Esophagus squamous epithelium (tissue), 4 donors: ENCODE results near the gene SPON1.

Experiments
- POLR2A ChIP-seq, 4 donors: fragments of 450-650 bp; IDR thresholded peaks; one replicate each; pipeline ENCODE4 v1.6.1; 2017; ENCODE audit warnings: antibody characterized with exemption in 4 of 4, mild to moderate bottlenecking in 4 of 4, moderate library complexity in 3 of 4
- TF ChIP-seq, protein P1 (sequence below), 6 experiments: fragments of 450-650 bp in 4 of 6; fragments of 200-600 bp in 2 of 6; sonication (generic) in 2 of 6; IDR thresholded peaks; one replicate each; pipeline ENCODE4 v1.5.1; 2016 to 2019; ENCODE audit warnings: antibody characterized with exemption in 6 of 6, mild to moderate bottlenecking in 4 of 6, moderate library complexity in 4 of 6

DNA sequence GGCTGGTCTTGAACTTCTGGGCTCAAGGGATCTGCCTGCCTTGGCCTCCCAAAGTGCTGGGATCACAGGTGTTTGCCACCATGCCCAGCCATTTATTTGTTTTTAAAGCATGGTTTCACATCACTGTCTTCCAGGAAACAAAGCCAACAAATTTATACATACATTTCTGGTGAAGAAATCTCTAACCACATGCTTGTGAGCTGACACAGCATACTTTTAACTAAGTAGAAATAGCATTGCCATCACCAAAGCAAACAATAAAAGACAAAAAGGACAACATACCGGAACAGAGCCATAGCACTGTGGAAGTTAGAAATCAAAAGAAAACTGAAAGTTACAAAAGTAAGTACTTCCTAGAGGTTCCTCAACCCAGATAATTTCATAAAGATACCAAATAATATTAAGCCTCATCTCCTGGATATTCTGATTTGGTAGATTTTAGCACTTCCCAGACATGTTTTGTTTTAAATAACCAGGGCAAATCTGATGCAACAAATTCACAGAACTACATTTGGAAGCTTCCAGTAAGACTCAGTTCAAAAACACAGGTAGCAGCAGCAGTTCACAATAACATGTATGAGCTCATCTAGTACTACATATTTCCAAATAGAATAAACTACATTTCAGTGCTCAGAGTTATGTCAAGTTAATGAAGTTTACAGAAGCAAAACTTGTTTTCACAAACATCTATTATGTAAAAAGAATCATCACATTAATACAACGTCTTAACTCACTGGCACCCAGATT is 325.8 kb downstream of the SPON1 start:
- TF ChIP-seq, protein P1, sequence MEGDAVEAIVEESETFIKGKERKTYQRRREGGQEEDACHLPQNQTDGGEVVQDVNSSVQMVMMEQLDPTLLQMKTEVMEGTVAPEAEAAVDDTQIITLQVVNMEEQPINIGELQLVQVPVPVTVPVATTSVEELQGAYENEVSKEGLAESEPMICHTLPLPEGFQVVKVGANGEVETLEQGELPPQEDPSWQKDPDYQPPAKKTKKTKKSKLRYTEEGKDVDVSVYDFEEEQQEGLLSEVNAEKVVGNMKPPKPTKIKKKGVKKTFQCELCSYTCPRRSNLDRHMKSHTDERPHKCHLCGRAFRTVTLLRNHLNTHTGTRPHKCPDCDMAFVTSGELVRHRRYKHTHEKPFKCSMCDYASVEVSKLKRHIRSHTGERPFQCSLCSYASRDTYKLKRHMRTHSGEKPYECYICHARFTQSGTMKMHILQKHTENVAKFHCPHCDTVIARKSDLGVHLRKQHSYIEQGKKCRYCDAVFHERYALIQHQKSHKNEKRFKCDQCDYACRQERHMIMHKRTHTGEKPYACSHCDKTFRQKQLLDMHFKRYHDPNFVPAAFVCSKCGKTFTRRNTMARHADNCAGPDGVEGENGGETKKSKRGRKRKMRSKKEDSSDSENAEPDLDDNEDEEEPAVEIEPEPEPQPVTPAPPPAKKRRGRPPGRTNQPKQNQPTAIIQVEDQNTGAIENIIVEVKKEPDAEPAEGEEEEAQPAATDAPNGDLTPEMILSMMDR (IDR thresholded peaks at IDR 0.05) = no peak
- no peak for TF ChIP-seq POLR2A (IDR thresholded peaks at IDR 0.05)
